HepG2 (cell line): ENCODE measurements around the gene UBE2N. TPM values are rescaled to one million over a fixed set of nuclear protein-coding genes. Genes with fewer than 3 reads are reported as not detected.

Source experiments
- FOXC1 ChIP-seq: sonication (generic); formaldehyde crosslinking; IDR thresholded peaks from 2 replicates; pipeline ENCODE4 v1.8.0; 2022; ENCODE audit warnings: mild to moderate bottlenecking, missing genetic modification reagents, borderline replicate concordance
- HOMEZ ChIP-seq: IDR thresholded peaks from 2 replicates; pipeline ENCODE4 v1.6.1; 2016; ENCODE audit warnings: low read depth
- JARID2 ChIP-seq: sonication (generic); formaldehyde crosslinking; IDR thresholded peaks from 2 replicates; pipeline ENCODE4 v1.8.1; 2023; ENCODE audit warnings: missing genetic modification reagents, inconsistent platforms; ENCODE audit not compliant: insufficient replicate concordance
- PAF1 ChIP-seq: IDR thresholded peaks from 2 replicates; pipeline ENCODE4 v1.6.1; 2016; ENCODE audit warnings: missing genetic modification reagents, missing compliant biosample characterization
- RELA ChIP-seq: sonication (generic); formaldehyde crosslinking; IDR thresholded peaks from 2 replicates; pipeline ENCODE4 v1.4.0; 2020; ENCODE audit warnings: missing genetic modification reagents
- SETDB1 ChIP-seq: sonication (generic); formaldehyde crosslinking; IDR thresholded peaks from 2 replicates; pipeline ENCODE4 v1.5.1; 2020; ENCODE audit warnings: missing genetic modification reagents, mild to moderate bottlenecking, borderline replicate concordance
- SMAD1 ChIP-seq: sonication (generic); formaldehyde crosslinking; IDR thresholded peaks from 2 replicates; pipeline ENCODE4 v1.4.0; 2020; ENCODE audit warnings: missing genetic modification reagents, low read depth, mild to moderate bottlenecking, borderline replicate concordance
- U2AF1 ChIP-seq: fragments of 200-400 bp; formaldehyde crosslinking; optimal IDR thresholded peaks from 2 replicates; pipeline ENCODE3; 2017; ENCODE audit warnings: mild to moderate bottlenecking, low read depth, low read length
- YEATS2 ChIP-seq: sonication (generic); formaldehyde crosslinking; IDR thresholded peaks from 2 replicates; pipeline ENCODE4 v1.4.0; 2020; ENCODE audit warnings: missing genetic modification reagents, borderline replicate concordance
- YY1 ChIP-seq: IDR thresholded peaks from 2 replicates; pipeline ENCODE4 v1.6.1; 2011; ENCODE audit warnings: low read length, low read depth, moderate library complexity, mild to moderate bottlenecking; ENCODE audit not compliant: insufficient read depth, insufficient replicate concordance
- ZBTB44 ChIP-seq: sonication (generic); formaldehyde crosslinking; IDR thresholded peaks from 2 replicates; pipeline ENCODE4 v1.4.0; 2020; ENCODE audit warnings: missing genetic modification reagents
- ZFP91 ChIP-seq: sonication (generic); formaldehyde crosslinking; IDR thresholded peaks from 2 replicates; pipeline ENCODE4 v1.9.0; 2022; ENCODE audit warnings: missing genetic modification reagents, mild to moderate bottlenecking, borderline replicate concordance
- ZFY ChIP-seq: sonication (generic); formaldehyde crosslinking; IDR thresholded peaks from 2 replicates; pipeline ENCODE4 v1.4.0; 2020; ENCODE audit warnings: missing genetic modification reagents
- ZNF224 ChIP-seq: sonication (generic); formaldehyde crosslinking; IDR thresholded peaks from 2 replicates; pipeline ENCODE4 v1.5.0; 2020; ENCODE audit warnings: mild to moderate bottlenecking, missing genetic modification reagents
- ZNF326 ChIP-seq: sonication (generic); formaldehyde crosslinking; IDR thresholded peaks from 2 replicates; pipeline ENCODE4 v1.4.0; 2020; ENCODE audit warnings: missing genetic modification reagents, borderline replicate concordance
- polyA plus RNA-seq, 8 experiments: library from polyadenylated mRNA; depleted of rRNA in 3 of 8; stranded (reverse) in 7 of 8; unstranded in 1 of 8; fragments of >200 nt; fragmentation: Illumina TruSeq in 4 of 8; extraction: Trizol in 4 of 8; gene quantifications; 2 replicates each; pipeline versions ENCODE4 v1.2.1 to v1.2.3, GENCODE V29; 2011 to 2016; ENCODE audit warnings: low read depth in 4 of 8, missing spikeins in 1 of 8, mixed read lengths in 1 of 8; ENCODE audit not compliant: insufficient read depth in 1 of 8
- total RNA-seq, 5 experiments: library from RNA; depleted of rRNA; stranded (reverse); fragments of >200 nt; fragmentation: Illumina TruSeq; extraction: Trizol; gene quantifications; 2 replicates each; pipeline ENCODE4 v1.2.3, GENCODE V29; 2016; ENCODE audit warnings: low read depth in 1 of 5
- TF ChIP-seq, protein P1 (sequence below): sonication (generic); formaldehyde crosslinking; IDR thresholded peaks from 2 replicates; pipeline ENCODE4 v1.5.1; 2020; ENCODE audit warnings: mild to moderate bottlenecking, missing genetic modification reagents
- TF ChIP-seq, protein P2 (sequence below): sonication (generic); formaldehyde crosslinking; IDR thresholded peaks from 2 replicates; pipeline ENCODE4 v1.4.0; 2020; ENCODE audit warnings: mild to moderate bottlenecking, low read depth, missing genetic modification reagents
- TF ChIP-seq, protein P3 (sequence below): sonication (generic); formaldehyde crosslinking; IDR thresholded peaks from 2 replicates; pipeline ENCODE4 v1.8.1; 2023; ENCODE audit warnings: mild to moderate bottlenecking, missing genetic modification reagents

UBE2N gene
- total and polyA plus RNA-seq, 2 of the 13 experiments (the other 11 are each of a cell fraction or from before 2014, with no cell fraction given): 188 to 197 TPM

- peak; percentile 13 for TF ChIP-seq YY1
- no peak for TF ChIP-seq ZFP91 (CRISPR knock-in tag)
- TF ChIP-seq ZFY (CRISPR knock-in tag): peak; percentile 69
- no peak for TF ChIP-seq HOMEZ (CRISPR knock-in tag)
- no peak for TF ChIP-seq ZNF224
- TF ChIP-seq, protein P1, sequence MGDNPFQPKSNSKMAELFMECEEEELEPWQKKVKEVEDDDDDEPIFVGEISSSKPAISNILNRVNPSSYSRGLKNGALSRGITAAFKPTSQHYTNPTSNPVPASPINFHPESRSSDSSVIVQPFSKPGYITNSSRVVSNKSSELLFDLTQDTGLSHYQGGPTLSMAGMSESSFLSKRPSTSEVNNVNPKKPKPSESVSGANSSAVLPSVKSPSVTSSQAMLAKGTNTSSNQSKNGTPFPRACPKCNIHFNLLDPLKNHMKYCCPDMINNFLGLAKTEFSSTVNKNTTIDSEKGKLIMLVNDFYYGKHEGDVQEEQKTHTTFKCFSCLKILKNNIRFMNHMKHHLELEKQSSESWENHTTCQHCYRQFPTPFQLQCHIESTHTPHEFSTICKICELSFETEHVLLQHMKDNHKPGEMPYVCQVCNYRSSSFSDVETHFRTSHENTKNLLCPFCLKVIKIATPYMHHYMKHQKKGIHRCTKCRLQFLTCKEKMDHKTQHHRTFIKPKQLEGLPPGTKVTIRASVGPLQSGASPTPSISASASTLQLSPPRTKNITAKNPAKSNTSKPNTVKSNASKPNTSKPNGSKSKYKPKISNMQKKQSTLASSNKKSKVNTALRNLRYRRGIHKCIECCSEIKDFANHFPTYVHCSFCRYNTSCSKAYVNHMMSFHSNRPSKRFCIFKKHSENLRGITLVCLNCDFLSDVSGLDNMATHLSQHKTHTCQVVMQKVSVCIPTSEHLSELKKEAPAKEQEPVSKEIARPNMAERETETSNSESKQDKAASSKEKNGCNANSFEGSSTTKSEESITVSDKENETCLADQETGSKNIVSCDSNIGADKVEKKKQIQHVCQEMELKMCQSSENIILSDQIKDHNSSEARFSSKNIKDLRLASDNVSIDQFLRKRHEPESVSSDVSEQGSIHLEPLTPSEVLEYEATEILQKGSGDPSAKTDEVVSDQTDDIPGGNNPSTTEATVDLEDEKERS (CRISPR knock-in tag): no peak
- no peak for TF ChIP-seq YEATS2 (CRISPR knock-in tag)
- TF ChIP-seq RELA (CRISPR knock-in tag): no peak
- no peak for TF ChIP-seq PAF1 (CRISPR knock-in tag)
- 0 out of 2 replicates have a peak, but pooled peaks have one; percentile 22 for TF ChIP-seq ZBTB44 (CRISPR knock-in tag)
- no peak for TF ChIP-seq FOXC1
- no peak for TF ChIP-seq ZNF326 (CRISPR knock-in tag)
- TF ChIP-seq, protein P2, sequence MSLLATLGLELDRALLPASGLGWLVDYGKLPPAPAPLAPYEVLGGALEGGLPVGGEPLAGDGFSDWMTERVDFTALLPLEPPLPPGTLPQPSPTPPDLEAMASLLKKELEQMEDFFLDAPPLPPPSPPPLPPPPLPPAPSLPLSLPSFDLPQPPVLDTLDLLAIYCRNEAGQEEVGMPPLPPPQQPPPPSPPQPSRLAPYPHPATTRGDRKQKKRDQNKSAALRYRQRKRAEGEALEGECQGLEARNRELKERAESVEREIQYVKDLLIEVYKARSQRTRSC: no peak
- no peak for TF ChIP-seq U2AF1
- no peak for TF ChIP-seq JARID2 (CRISPR knock-in tag)
- TF ChIP-seq, protein P3, sequence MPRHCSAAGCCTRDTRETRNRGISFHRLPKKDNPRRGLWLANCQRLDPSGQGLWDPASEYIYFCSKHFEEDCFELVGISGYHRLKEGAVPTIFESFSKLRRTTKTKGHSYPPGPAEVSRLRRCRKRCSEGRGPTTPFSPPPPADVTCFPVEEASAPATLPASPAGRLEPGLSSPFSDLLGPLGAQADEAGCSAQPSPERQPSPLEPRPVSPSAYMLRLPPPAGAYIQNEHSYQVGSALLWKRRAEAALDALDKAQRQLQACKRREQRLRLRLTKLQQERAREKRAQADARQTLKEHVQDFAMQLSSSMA (CRISPR knock-in tag): 0 out of 2 replicates have a peak, but pooled peaks have one; percentile 24
- TF ChIP-seq SMAD1 (CRISPR knock-in tag): no peak
- TF ChIP-seq SETDB1 (CRISPR knock-in tag): no peak
These were observed 64.2 kb downstream of the UBE2N start, which contains the start of gene NUDT4 (continued) for GRCh38 chr12:93377252-93378195.
